H1 (cell line): ENCODE data around the gene NR2F1. TPM values are rescaled to one million over a fixed set of nuclear protein-coding genes. Genes with fewer than 3 reads are reported as not detected.

Experiments
- CTCF ChIA-PET: fragments of 300-600 bp; sonication (Branson Sonifier 250); formaldehyde crosslinking; loops from one replicate; lab custom pipeline; 2021; ENCODE audit not compliant: partially characterized antibody; lab: Charles Lee
- POLR2A ChIA-PET: fragments of 300-600 bp; sonication (Branson Sonifier 250); formaldehyde crosslinking; loops from one replicate; lab custom pipeline; 2021; ENCODE audit warnings: inconsistent platforms; ENCODE audit not compliant: partially characterized antibody; lab: Charles Lee
- DNase-seq, 2 experiments: peaks; one replicate each; pipeline versions ENCODE4 v3.0.0 to v3.0.0-alpha.2; 2010 to 2022; ENCODE audit warnings: low spot score in 2 of 2, low read depth in 1 of 2, mixed read lengths in 1 of 2
- FAIRE-seq: peaks from 2 replicates; lab custom pipeline; 2011; peaks lifted over from hg19 to GRCh38; lab: Jason Lieb, UNC
- H2AFZ ChIP-seq: 2 replicates; pipeline ENCODE4 v1.8.1; 2012; ENCODE audit warnings: low read length, inconsistent platforms
- H2AK5ac ChIP-seq: 2 replicates; pipeline ENCODE4 v1.6.1; 2013; ENCODE audit warnings: low read depth, low read length
- H2BK120ac ChIP-seq: replicated peaks from 2 replicates; pipeline ENCODE3; 2013; ENCODE audit warnings: low read depth, low read length, inconsistent platforms
- H2BK12ac ChIP-seq: 2 replicates; pipeline ENCODE4 v1.6.1; 2013; ENCODE audit warnings: low read depth, low read length
- H2BK15ac ChIP-seq: 2 replicates; pipeline ENCODE4 v1.6.1; 2013; ENCODE audit warnings: low read length
- H2BK20ac ChIP-seq: 2 replicates; pipeline ENCODE4 v1.6.1; 2013; ENCODE audit warnings: low read length
- H2BK5ac ChIP-seq: 2 replicates; pipeline ENCODE4 v1.6.1; 2013; ENCODE audit warnings: low read depth, low read length
- H3K14ac ChIP-seq: 2 replicates; pipeline ENCODE4 v1.6.1; 2013; ENCODE audit warnings: inconsistent platforms; ENCODE audit not compliant: insufficient read length
- H3K18ac ChIP-seq: 2 replicates; pipeline ENCODE4 v1.6.1; 2013; ENCODE audit warnings: low read length; ENCODE audit errors: extremely low read depth
- H3K23ac ChIP-seq: 2 replicates; pipeline ENCODE4 v1.6.1; 2013; ENCODE audit warnings: inconsistent platforms; ENCODE audit not compliant: insufficient read length
- H3K23me2 ChIP-seq: 2 replicates; pipeline ENCODE4 v1.6.1; 2013; ENCODE audit warnings: low read depth, low read length
- H3K27ac ChIP-seq: 2 replicates; pipeline ENCODE4 v1.6.1; 2011; ENCODE audit warnings: low read depth, low read length, inconsistent platforms
- H3K27me3 ChIP-seq, 4 experiments: replicated peaks in 1 of 4; 1 replicate in 1 of 4; 2 replicates in 3 of 4; pipeline versions ENCODE4 v1.6.1 to v1.8.1; 2011 to 2013; ENCODE audit warnings: low read length in 3 of 4, mild to moderate bottlenecking in 3 of 4, inconsistent platforms in 2 of 4, mixed read lengths in 2 of 4, moderate library complexity in 1 of 4; ENCODE audit not compliant: control insufficient read depth in 3 of 4, insufficient read depth in 3 of 4; ENCODE audit errors: extremely low read depth in 1 of 4
- H3K36me3 ChIP-seq, 4 experiments: 2 replicates each; pipeline versions ENCODE4 v1.6.1 to v1.8.1; 2011 to 2013; ENCODE audit warnings: mild to moderate bottlenecking in 4 of 4, low read length in 3 of 4, moderate library complexity in 2 of 4, control low read depth in 1 of 4, inconsistent platforms in 1 of 4; ENCODE audit not compliant: insufficient read depth in 4 of 4, control insufficient read depth in 2 of 4
- H3K4ac ChIP-seq: replicated peaks from 2 replicates; pipeline ENCODE3; 2013; ENCODE audit warnings: low read length, low read depth, mixed read lengths, inconsistent platforms; ENCODE audit not compliant: insufficient read length
- H3K4me1 ChIP-seq, 4 experiments: replicated peaks in 1 of 4; 1 replicate in 1 of 4; 2 replicates in 3 of 4; pipeline versions ENCODE4 v1.6.1 to v1.8.1; 2011 to 2013; ENCODE audit warnings: low read length in 3 of 4, inconsistent platforms in 2 of 4, mixed read lengths in 1 of 4; ENCODE audit not compliant: insufficient read depth in 4 of 4, control insufficient read depth in 3 of 4
- H3K4me2 ChIP-seq, 2 experiments: 2 replicates each; pipeline versions ENCODE4 v1.6.1 to v1.8.1; 2011 to 2013; ENCODE audit warnings: low read depth in 2 of 2, low read length in 2 of 2, control low read depth in 1 of 2, inconsistent platforms in 1 of 2, mild to moderate bottlenecking in 1 of 2; ENCODE audit not compliant: insufficient read depth in 1 of 2
- H3K4me3 ChIP-seq, 4 experiments: fragments of 200-600, 300-600 bp in 1 of 4; sonication (generic), shearing (Covaris generic), sonication (Bioruptor Twin) in 1 of 4; 2 replicates each; pipeline versions ENCODE4 v1.5.1 to v1.8.1; 2011 to 2016; ENCODE audit warnings: low read length in 4 of 4, low read depth in 3 of 4, control low read depth in 2 of 4, inconsistent platforms in 2 of 4, mild to moderate bottlenecking in 2 of 4, mixed read lengths in 1 of 4, moderate library complexity in 1 of 4; ENCODE audit not compliant: insufficient read depth in 2 of 4; ENCODE audit errors: extremely low read depth in 1 of 4
- H3K56ac ChIP-seq: replicated peaks from 2 replicates; pipeline ENCODE3; 2013; ENCODE audit warnings: low read depth, mild to moderate bottlenecking, mixed read lengths, low read length, inconsistent platforms; ENCODE audit not compliant: insufficient read length
- H3K79me1 ChIP-seq: 2 replicates; pipeline ENCODE4 v1.6.1; 2013; ENCODE audit warnings: low read depth, low read length, control low read depth
- H3K79me2 ChIP-seq, 2 experiments: 2 replicates each; pipeline versions ENCODE4 v1.6.1 to v1.8.1; 2012 to 2013; ENCODE audit warnings: low read length in 2 of 2, mild to moderate bottlenecking in 2 of 2, inconsistent platforms in 1 of 2; ENCODE audit not compliant: insufficient read depth in 2 of 2, control insufficient read depth in 1 of 2
- H3K9ac ChIP-seq, 4 experiments: replicated peaks in 1 of 4; 1 replicate in 1 of 4; 2 replicates in 3 of 4; pipeline versions ENCODE4 v1.6.1 to v1.8.1; 2011 to 2013; ENCODE audit warnings: low read depth in 3 of 4, low read length in 3 of 4, control low read depth in 2 of 4, mild to moderate bottlenecking in 2 of 4, moderate library complexity in 2 of 4, inconsistent platforms in 1 of 4; ENCODE audit errors: extremely low read depth in 1 of 4
- H3K9me3 ChIP-seq, 2 experiments: 2 replicates each; pipeline versions ENCODE4 v1.6.1 to v1.8.1; 2012 to 2013; ENCODE audit warnings: mild to moderate bottlenecking in 2 of 2, moderate library complexity in 2 of 2, control low read depth in 1 of 2, inconsistent platforms in 1 of 2, low read depth in 1 of 2, low read length in 1 of 2, mixed read lengths in 1 of 2; ENCODE audit not compliant: insufficient read depth in 2 of 2
- H4K20me1 ChIP-seq, 2 experiments: replicated peaks in 1 of 2; 2 replicates each; pipeline versions ENCODE3 to v1.8.1; 2011 to 2013; ENCODE audit warnings: inconsistent platforms in 2 of 2, low read length in 2 of 2, mild to moderate bottlenecking in 1 of 2; ENCODE audit not compliant: insufficient read depth in 2 of 2, control insufficient read depth in 1 of 2
- H4K5ac ChIP-seq: 2 replicates; pipeline ENCODE4 v1.6.1; 2013; ENCODE audit warnings: low read length, low read depth, mixed read lengths, inconsistent platforms; ENCODE audit not compliant: insufficient read length
- H4K8ac ChIP-seq: 2 replicates; pipeline ENCODE4 v1.8.0; 2013; ENCODE audit warnings: mild to moderate bottlenecking, moderate library complexity, low read length, inconsistent platforms; ENCODE audit not compliant: insufficient read depth; ENCODE audit errors: extremely low read depth
- H4K91ac ChIP-seq: replicated peaks from 2 replicates; pipeline ENCODE3; 2013; ENCODE audit warnings: low read length, mixed read lengths, inconsistent platforms; ENCODE audit not compliant: insufficient read length
- CBX8 ChIP-seq: fragments of 300-800, 300-1000 bp; sonication (generic); IDR thresholded peaks from 2 replicates; pipeline ENCODE4 v1.7.1; 2016; ENCODE audit warnings: low read depth, low read length, borderline replicate concordance
- EZH2 ChIP-seq: fragments of 200-600 bp; sonication (generic); IDR thresholded peaks from 2 replicates; pipeline ENCODE4 v1.7.1; 2012; ENCODE audit warnings: low read depth, mild to moderate bottlenecking, moderate library complexity, low read length, inconsistent platforms; ENCODE audit not compliant: severe bottlenecking
- HDAC6 ChIP-seq: IDR thresholded peaks from one replicate; pipeline ENCODE4 v1.7.1; 2012; ENCODE audit warnings: low read depth, mild to moderate bottlenecking, inconsistent platforms, low read length, moderate library complexity
- JUN ChIP-seq: IDR thresholded peaks from 2 replicates; pipeline ENCODE4 v1.6.1; 2011; ENCODE audit warnings: low read depth, mild to moderate bottlenecking, improper control_type of control experiment, low read length
- WGBS, 2 experiments: shearing (Covaris generic) in 1 of 2; methylation state at CpG; one replicate each; pipeline versions ENCODE4 v1.1.6 to v1.1.7; 2013 to 2015; ENCODE audit warnings: low lambda C conversion rate in 2 of 2, mixed read lengths in 2 of 2, inconsistent platforms in 1 of 2, low coverage in 1 of 2, missing lambda C conversion rate in 1 of 2; ENCODE audit not compliant: insufficient replicate concordance in 2 of 2, insufficient coverage in 1 of 2, insufficient read length in 1 of 2; ENCODE audit errors: extremely low coverage in 1 of 2, missing lambda C conversion rate in 1 of 2; 5-methylcytosine and 5-hydroxymethylcytosine counted together
- polyA plus RNA-seq, 7 experiments: library from polyadenylated mRNA; depleted of rRNA in 3 of 7; stranded (reverse) in 5 of 7; unstranded in 2 of 7; fragments of >200 nt in 5 of 7; fragments of 200-250 nt in 2 of 7; gene quantifications; 1 replicate in 5 of 7; 2 replicates in 1 of 7; 4 replicates in 1 of 7; pipeline versions ENCODE4 v1.2.1 to v1.2.3, GENCODE V29; 2011 to 2013; ENCODE audit warnings: missing spikeins in 2 of 7, mixed read lengths in 2 of 7
- total RNA-seq: library from RNA; stranded (reverse); fragmentation: NEBNext Ultra II Directional; extraction: Animal tissue kit (Norgen Biotek cat#: 25700); gene quantifications from 2 replicates; pipeline ENCODE4 v1.2.1, GENCODE V29; 2021

The NR2F1 gene
- total and polyA plus RNA-seq, 2 of the 8 experiments (the other 6 are each of a cell fraction or from before 2014, with no cell fraction given), result not detected

- Histone ChIP-seq H3K79me2 (no peaks in the 10 kb centered on the region), H2AFZ (no peak overlapping the region), H3K9ac (no peak overlapping the region), H3K4ac (no peak overlapping the region), H3K27ac (no peak overlapping the region), H3K23ac (no peak overlapping the region), H3K36me3 (peaks cover 0 to 7% (median 0%) of the 10 kb centered on the region in 4 experiments; a peak in 1 of 8 replicates), H3K4me2 (peak overlapping the region in 1 of 2 experiments; percentile 31; a peak in 1 of 4 replicates), H3K79me1 (no peaks in the 10 kb centered on the region), H4K91ac (no peak overlapping the region), H3K14ac (no peak overlapping the region), H3K9me3 (no peaks in the 10 kb centered on the region), H3K18ac (no peak overlapping the region), H3K4me1 (peaks cover 0 to 17% (median 12%) of the 10 kb centered on the region in 4 experiments; a peak in 5 of 7 replicates), H3K4me3 (no peak overlapping the region), H2AK5ac (no peak overlapping the region), H2BK12ac (no peak overlapping the region), H2BK20ac (no peak overlapping the region), H2BK15ac (no peak overlapping the region), H2BK5ac (no peak overlapping the region), H4K8ac (no peak overlapping the region), H4K20me1 (peaks cover 19 to 36% of the 10 kb centered on the region in 2 experiments), H2BK120ac (no peak overlapping the region), H4K5ac (no peak overlapping the region), H3K56ac (no peak overlapping the region), H3K27me3 (peaks cover 87 to 99% (median 94%) of the 10 kb centered on the region in 4 experiments), H3K23me2 (no peaks in the 10 kb centered on the region; the same call in 1 of the 2 replicates)
- CTCF ChIA-PET, result interaction anchor here (1.4 to 4.5 kb wide), 5 partner anchors 10 to 212 kb away, joined by 5 to 15 read pairs (median 9); no protein-coding TSS in a partner anchor
- WGBS, 2 experiments, result 49% methylated on average over 6 of the region's 6 CpGs; no CpG with 5 or more reads in 1 of the 2 experiments
- DNase-seq (no peak), FAIRE-seq (no peak)
- TF ChIP-seq EZH2 (peak; percentile 14), HDAC6 (no peak), CBX8 (peak; percentile 88; the same call in 1 of the 2 replicates), JUN (no peak)
- POLR2A ChIA-PET, result interaction anchor here (2.0 kb wide), 1 partner anchor 12 kb away, joined by 10 read pairs; no protein-coding TSS in a partner anchor
These were observed 6.3 kb downstream of the NR2F1 start for GRCh38 chr5:93589152-93589828.
